ENCODE data around the gene OR10H4.
"Not testable (repeated sequence)": the region's sequence is repeated elsewhere in the genome, so short reads cannot be mapped to it uniquely, and the experiment has no call there.

Gene OR10H4, protein sequence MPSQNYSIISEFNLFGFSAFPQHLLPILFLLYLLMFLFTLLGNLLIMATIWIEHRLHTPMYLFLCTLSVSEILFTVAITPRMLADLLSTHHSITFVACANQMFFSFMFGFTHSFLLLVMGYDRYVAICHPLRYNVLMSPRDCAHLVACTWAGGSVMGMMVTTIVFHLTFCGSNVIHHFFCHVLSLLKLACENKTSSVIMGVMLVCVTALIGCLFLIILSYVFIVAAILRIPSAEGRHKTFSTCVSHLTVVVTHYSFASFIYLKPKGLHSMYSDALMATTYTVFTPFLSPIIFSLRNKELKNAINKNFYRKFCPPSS

GRCh38 chr19:15948223-15949058 lies at the start of gene OR10H4:
Gene OR10H4, plus strand, starts transcription at chr19:15949008. Its CDS starts 0 bp downstream, at chr19:15949008.
- TF ChIP-seq CTCF (IDR thresholded peaks at IDR 0.05; ENCODE audit: borderline replicate concordance, insufficient read depth, low read depth, low read length) = no peak

DNA sequence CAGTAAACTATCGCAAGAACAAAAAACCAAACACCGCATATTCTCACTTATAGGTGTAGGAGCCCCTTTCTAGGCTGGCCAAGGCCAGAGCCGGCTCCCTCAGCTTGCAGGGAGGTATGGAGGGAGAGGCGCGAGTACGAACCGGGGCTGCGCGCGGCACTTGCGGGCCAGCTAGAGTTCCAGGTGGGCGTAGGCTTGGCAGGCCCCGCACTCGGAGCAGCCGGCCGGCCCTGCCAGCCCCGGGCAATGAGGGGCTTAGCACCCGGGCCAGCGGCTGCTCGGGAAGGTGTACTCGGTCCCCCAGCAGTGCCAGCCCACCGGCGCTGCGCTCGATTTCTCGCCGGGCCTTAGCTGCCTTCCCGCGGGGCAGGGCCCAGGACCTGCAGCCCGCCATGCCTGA lies 49.2 kb upstream of the OR10H4 start:
- not testable (repeated sequence) for H3K4me3 ChIP-seq (ENCODE audit: low read depth, low read length)

More at GRCh38 chr19:15948223-15949058, at the start of gene OR10H4:
- H3K4me3 ChIP-seq (ENCODE audit: low read depth, low read length) = no peak within 1 kb of the TSS

GRCh38 chr19:15900032-15900431 lies 48.8 kb upstream of the OR10H4 start:
- H3K4me3 ChIP-seq (ENCODE audit: low read depth, low read length) = not testable (repeated sequence)

DNA sequence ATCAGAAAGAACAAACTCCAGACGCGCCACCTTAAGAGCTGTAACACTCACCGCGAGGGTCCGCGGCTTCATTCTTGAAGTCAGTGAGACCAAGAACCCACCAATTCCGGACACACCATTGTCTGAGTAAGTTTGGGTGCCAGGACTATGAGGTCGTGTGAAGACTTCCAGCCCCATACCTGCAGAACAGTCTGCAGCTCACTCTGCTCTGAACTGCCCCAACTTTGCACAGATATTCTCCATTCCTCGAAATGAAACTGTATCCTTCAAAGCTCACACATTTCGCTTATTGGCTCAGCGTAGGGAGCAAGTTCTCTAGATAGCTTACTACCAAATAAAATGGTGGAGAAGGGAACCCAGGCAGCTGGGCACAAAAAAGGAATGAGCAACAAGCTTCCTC lies 48.3 kb upstream of the OR10H4 start:
- H3K4me3 ChIP-seq (ENCODE audit: low read depth, low read length) = no peak overlapping the region
- TF ChIP-seq CTCF (IDR thresholded peaks at IDR 0.05; ENCODE audit: borderline replicate concordance, insufficient read depth, low read depth, low read length) = no peak

GRCh38 chr19:15902254-15902653 lies 46.6 kb upstream of the OR10H4 start:
- H3K4me3 ChIP-seq (ENCODE audit: low read depth, low read length) = no peak overlapping the region
- TF ChIP-seq CTCF (IDR thresholded peaks at IDR 0.05; ENCODE audit: borderline replicate concordance, insufficient read depth, low read depth, low read length) = no peak

DNA sequence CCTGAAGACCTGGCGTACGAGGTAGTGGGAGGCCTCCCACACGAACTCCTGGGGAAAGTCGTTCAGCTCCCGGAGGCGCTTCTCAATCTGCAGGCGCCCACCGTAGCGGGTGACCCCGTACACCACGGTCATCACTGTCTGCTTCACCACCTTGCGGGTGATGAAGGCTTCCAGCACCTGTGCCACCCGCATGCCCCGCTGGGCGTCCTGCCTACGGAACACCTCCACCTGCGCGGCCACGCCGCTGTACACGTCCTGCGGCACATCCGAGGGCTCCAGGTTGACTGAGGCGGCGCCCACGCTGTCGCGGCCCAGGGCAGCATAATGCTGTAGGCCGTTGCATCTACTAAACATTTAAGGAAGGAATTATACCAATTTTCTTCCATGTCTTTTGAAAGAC lies 45.9 kb upstream of the OR10H4 start:
- H3K4me3 ChIP-seq (ENCODE audit: low read depth, low read length) = not testable (repeated sequence)

DNA sequence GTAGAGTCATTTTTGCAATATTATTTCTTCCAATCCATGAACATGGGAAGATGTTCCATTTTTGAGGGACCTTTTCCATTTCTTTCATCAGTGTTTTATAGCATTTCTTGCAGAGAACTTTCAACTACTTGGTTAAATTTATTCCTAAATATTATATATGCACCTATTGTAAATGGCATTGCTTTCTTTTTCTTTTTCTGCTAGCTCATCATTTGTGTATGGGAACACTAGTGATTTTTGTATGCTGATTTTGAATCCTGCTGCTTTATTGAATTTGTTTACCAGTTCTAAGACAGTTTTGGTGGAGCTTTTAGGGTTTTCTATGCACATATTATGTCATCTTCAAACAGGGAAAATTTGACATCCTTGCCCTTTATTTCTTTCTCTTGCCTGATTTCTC lies 43.8 kb upstream of the OR10H4 start:
- TF ChIP-seq CTCF (IDR thresholded peaks at IDR 0.05; ENCODE audit: borderline replicate concordance, insufficient read depth, low read depth, low read length) = no peak
- no peak overlapping the region for H3K4me3 ChIP-seq (ENCODE audit: low read depth, low read length)

- H3K4me3 ChIP-seq (ENCODE audit: low read depth, low read length) = no peak overlapping the region
- TF ChIP-seq CTCF (IDR thresholded peaks at IDR 0.05; ENCODE audit: borderline replicate concordance, insufficient read depth, low read depth, low read length) = no peak
These were observed 37.1 kb upstream of the OR10H4 start for GRCh38 chr19:15911599-15912235.

All from GM12875 (cell line).